ENCODE results near the gene GGN.

- TF ChIP-seq CTCF (IDR thresholded peaks at IDR 0.05) (no peak), POLR2A (IDR thresholded peaks at IDR 0.05) (no peak), EP300 (IDR thresholded peaks at IDR 0.05) (no peak)
These were observed 774 bp downstream of the GGN start for GRCh38 chr19:38386971-38387549.

Data from tibial nerve (tissue), 4 donors.